HG03354 (cell line): ENCODE measurements around the gene SMCO1.
"Not testable (repeated sequence)": the region's sequence is repeated elsewhere in the genome, so short reads cannot be mapped to it uniquely, and the experiment has no call there.

Experiments used
- ATAC-seq: cut with Tn5 transposase; IDR thresholded peaks from one replicate; pipeline ENCODE4 v1.9.1; 2021; ENCODE audit warnings: mild to moderate bottlenecking; ENCODE audit not compliant: unreplicated experiment, poor library complexity, severe bottlenecking

Gene SMCO1

DNA sequence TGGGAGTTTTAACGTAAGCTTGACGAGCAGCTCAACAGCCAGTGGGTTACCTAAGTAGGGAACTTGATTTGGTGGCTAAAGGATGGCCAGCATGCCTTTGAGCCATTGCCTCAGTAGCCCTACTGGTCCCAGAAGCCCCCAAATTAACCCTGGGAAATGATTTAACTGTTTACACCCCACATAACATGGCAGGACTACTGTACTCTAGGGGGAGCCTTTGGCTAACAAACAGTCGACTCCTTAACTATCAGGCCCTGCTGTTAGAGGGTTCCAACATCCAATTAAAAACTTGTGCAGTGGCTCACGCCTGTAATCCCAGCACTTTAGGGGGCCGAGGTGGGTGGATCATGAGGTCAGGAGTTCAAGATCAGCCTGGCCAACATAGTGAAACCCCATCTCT, 9.4 kb upstream of the SMCO1 start:
- no peak for ATAC-seq

DNA sequence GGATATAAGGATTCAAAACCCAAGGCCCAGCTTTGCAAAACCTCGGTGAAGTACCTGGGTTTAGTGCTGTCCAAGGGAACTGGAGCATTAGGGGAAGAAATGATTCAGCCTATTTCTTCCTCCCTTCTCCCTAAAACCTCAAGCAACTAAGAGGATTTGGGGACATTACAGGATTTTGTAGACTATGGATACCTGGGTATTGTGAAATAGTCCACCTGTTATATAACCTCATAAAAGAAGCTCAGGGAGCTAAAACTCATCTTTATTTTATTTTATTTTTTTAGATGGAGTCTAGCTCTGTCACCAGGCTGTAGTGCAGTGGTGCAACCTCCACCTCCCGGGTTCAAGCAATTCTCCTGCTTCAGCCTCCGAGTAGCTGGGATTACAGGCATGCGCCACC, 8.7 kb upstream of the SMCO1 start:
- no peak for ATAC-seq

DNA sequence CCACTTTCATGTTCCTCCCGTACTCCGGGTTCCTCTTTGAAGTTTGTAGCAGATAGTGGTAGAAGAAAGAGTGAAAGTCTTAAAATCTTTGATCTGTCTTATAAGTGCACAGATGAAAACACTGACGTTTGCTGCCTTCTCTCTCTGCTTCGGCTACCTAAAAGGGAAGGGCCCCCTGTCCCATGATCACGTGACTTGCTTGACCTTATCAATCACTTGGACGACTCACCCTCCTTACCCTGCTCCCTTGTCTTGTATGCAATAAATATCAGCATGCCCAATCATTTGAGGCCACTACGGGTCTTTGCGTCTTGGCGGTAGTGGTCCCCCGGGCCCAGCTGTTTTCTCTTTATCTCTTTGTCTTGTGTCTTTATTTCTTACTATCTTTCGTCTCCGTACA, 6.1 kb upstream of the SMCO1 start:
- ATAC-seq: not testable (repeated sequence)

DNA sequence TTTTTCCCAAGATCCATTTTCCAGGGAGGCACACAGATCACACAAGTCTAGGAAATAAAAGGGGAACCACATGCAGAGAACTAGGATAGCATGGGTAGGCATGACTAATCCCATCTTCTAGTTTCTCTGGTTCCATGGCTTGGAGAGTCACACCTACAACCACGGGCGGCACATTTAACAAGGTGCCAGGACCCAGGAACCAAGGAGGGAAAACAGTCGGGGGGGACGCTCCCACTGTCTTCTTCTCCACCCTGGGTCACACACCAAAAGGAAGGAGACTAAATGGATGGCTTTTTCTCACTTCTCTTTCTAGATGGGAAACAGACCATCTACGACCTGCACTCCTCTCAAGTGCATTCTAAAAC, 4.6 kb upstream of the SMCO1 start:
- no peak for ATAC-seq

DNA sequence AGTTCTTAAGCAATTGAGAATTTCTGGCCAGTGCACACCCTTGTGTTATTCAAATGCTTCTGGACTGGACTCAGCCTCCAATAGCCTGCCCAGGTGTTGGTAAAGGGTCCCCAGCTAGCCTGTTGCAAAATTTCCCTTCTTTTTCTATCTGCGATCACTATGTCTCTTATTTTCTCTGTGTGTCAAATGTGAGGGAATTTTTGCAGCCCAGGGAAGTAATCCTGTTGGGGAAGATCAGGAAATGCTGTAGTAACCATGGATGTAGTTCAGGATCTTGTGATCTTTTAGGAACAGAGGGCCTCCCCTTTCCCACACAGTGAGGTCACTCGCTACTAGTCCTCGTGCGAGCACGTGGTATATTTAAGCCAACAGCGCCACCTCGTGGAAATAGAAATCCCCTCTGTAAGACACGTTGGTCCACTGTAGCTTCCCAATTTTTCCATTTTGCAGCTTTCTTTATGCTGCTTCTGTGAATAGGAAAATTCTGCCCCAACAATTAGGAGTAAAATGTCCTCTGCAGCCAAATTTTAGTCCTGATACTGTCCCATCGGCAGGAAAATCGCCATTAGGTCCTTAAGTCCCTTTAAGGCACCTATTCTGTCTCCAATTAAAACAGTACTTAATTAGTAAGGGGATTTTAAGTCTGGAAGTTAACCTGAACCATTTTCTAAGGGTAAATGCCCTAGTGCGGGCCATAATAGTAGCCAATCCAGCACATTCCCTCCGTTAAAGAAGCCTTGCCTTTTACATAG, 4.0 kb upstream of the SMCO1 start:
- no peak for ATAC-seq

DNA sequence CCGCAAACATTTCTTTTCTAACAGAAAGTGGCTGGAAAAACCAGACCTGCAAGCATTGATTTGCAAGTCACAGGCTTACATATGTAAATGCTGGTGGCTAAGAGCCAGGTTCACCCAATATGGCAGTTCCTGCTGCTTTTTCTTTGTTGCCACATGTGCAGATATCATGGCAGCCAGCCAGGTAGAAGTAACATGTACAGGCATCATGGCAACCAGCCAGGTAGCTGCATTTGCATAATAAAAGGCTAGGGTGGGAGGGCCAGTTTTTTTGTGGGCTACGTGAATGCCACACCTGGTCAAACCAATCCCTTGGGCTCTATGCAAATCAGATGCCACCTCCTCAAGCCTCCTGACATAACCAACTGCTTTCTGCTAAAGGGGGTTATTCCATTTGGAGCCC, 2.8 kb upstream of the SMCO1 start:
- no peak for ATAC-seq

DNA sequence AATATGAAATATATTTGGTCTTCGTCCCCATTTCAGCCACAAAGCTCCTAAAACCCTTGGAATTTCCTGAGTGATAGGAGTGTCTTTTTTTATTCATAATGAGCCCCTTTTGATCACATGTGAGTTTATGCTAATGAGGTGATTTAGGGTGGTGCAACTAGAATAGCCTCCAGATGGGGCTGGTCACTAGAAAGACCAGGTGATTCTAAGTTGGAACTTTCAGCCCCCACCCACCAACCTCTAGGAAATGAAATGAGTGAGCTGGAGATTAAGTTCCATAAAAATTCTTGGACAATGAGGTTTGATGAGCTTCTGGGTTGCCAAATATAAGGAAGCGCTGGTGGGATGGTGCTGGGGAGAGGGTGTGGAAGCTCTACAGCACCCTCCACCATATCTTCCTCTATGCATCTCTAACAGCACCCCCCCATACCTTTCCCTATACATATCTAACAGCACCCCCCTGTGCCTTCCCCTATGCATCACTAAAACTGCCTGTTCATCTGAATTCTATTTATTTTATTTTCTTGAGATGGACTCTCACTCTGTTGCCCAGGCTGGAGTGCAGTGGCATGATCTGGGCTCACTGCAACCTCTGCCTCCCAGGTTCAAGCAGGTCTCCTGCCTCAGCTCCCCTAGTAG, 2.1 kb upstream of the SMCO1 start:
- ATAC-seq: no peak

DNA sequence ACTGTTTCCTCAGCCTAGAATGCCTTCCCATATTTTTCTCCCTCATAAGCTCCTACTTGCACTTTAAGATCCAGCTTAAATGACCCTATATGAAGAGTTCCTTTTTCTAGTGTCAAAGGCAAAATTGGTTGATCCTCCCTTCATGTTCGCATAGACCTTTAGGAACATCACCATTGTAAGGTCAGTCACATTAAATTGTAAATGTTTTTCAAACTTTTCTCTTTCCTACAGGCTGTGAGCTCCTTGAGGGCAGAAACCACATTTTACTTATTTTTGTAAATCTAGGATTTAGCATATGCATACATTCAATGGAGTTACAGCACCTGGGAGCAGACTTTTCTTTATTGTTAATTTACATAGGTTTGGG, 813 bp downstream of the SMCO1 start:
- no peak for ATAC-seq

DNA sequence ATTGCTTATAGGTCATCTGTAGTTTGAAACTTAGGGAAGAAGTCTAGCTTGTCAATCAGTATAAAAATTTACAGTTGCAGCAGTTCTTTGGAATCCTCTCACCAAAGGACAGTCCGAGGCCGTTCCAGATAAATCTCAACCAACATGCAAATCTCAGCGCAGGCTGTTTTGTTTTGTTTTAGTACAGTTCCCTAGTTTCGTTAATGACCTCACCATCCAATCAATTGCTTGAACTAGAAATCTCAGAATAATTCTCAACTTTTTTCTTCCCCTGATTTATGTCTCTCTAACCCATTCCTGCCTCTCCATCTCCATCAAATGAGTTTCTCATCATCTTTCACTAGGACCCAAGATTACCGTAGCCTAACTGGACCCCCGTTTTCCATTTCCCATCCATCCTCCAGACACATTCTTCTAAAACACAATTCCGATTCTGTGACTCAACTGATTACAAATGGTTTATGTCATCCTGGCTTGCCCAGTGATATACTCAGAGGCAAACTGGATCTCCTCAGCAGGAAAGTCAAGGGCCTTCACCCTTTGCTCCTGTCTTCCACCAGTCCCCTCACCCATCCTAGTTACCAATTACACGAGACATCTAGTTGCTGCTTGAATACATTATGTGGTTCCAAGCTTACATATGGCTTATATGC, 1.3 kb downstream of the SMCO1 start:
- ATAC-seq: no peak

DNA sequence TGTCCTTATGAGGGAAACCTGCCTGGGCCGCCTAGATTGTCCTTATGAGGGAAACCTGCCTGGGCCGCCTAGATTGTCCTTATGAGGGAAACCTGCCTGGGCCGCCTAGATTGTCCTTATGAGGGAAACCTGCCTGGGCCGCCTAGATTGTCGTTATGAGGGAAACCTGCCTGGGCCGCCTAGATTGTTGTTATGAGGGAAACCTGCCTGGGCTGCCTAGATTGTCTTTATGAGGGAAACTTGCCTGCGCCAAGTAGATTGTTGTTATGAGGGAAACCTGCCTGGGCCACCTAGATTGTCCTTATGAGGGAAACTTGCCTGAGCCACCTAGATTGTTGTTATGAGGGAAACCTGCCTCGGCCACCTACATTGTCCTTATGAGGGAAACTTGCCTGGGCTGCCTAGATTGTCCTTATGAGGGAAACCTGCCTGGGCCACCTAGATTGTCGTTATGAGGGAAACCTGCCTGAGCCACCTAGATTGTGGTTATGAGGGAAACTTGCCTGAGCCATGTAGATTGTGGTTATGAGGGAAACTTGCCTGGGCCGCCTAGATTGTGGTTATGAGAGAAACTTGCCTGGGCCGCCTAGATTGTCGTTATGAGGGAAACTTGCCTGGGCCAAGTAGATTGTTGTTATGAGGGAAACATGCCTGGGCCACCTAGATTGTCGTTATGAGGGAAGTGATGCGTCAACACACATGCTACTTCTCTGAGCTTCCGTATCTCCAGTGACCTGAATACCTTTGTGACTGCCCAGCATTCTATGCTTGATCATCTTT, 3.3 kb downstream of the SMCO1 start:
- ATAC-seq: not testable (repeated sequence)

DNA sequence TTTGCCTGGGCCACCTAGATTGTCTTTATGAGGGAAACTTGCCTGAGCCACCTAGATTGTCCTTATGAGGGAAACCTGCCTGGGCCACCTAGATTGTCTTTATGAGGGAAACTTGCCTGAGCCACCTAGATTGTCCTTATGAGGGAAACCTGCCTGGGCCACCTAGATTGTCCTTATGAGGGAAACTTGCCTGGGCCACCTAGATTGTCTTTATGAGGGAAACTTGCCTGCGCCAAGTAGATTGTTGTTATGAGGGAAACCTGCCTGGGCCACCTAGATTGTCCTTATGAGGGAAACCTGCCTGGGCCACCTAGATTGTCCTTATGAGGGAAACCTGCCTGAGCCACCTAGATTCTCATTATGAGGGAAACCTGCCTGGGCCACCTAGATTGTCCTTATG, 4.0 kb downstream of the SMCO1 start:
- not testable (repeated sequence) for ATAC-seq

DNA sequence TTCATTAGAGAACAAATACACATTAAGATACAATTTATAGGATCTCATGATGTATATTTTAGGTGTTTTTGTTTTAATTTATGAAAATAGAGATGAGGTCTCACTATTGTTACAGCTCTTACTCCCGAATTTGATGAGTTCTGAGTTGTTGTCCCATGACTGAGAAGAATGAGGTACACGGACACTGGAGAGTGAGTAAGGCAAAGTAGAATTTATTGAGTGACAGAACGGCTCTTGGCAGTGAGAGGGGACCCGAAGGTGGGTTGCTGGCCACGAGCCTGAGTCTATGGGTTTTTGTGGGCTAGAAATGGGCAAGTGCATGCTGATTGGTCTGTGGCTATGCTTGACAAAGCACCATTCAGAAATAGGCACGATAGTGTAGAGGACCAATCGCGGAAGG, 8.5 kb downstream of the SMCO1 start:
- ATAC-seq: no peak

DNA sequence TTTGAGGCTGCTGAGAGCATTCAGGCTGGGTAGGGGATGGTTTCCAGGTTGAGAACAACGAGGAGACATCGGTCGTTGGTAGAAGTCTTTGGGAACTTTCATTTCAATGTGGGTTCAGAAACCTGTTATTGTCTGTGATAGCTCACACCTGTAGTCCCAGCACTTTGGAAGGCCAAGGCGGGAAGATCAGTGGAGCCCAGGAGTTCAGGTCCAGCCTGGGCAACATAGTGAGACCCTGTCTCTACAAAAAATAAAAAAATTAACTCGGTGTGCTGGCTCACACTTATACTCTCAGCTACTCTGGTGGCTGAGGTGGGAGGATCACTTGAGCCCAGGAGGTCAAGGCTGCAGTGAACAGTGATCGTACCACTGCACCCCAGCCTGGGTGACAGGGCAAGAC, 10.6 kb downstream of the SMCO1 start:
- no peak for ATAC-seq

DNA sequence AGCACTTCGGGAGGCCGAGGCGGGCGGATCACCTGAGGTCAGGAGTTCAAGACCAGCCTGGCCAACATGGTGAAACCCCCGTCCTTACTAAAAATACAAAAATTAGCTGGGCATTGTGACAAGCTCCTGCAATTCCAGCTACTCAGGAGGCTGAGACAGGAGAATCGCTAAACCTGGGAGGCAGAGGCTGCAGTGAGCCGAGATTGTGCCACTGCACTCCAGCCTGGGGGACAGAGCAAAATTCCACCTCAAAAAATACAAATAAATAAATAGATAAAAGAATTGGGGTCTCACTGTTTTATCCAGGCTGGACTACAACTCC, 11.1 kb downstream of the SMCO1 start:
- ATAC-seq: not testable (repeated sequence)

DNA sequence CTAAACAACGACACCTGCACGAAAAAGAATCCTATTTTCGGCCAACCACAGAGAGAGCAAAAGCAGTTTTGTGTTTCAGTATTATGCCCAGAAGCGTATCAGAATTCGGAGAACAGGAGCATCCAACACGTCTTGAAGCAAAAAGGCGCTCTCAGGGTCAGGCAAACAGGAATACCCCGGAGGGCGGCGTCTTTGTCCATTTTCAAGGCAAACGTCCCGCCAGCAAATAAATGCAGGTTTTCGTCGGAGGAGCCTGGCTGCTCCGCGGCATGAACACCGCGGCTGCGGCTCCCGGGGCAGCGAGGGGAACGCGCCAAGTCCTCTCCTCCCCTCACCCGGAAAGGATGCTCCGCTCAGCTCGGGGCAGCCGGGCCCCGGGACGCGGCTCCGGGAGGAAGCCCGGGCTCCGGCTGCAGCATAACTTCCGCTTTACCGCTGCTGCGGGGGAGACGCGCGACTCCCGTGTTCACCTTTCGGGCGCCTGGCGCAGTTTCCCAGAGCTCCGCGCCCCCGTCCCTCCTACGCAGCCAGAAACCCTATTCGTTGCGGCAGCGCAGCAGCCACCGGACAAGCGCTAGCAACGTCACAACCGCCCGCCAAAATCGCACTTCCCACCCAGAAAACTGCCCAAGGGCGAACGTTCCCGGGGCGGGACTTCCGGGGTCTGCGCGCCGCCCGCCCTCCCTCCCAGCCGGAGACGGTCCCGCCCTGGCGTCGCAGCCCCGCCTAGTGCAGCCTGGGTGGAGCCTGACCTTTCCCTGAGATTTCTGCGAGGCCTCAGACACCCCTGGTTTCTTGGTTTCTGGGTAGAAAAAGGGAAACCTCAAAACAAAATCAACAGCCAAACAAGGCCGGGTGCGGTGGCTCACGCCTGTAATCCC, 11.7 kb downstream of the SMCO1 start, which contains the start of gene RNF168:
TSS of gene RNF168 (minus strand) at position 573 of the 881 bp plus-strand sequence. CDS start 595 bp downstream, outside the sequence.
- ATAC-seq: peak; percentile 84

DNA sequence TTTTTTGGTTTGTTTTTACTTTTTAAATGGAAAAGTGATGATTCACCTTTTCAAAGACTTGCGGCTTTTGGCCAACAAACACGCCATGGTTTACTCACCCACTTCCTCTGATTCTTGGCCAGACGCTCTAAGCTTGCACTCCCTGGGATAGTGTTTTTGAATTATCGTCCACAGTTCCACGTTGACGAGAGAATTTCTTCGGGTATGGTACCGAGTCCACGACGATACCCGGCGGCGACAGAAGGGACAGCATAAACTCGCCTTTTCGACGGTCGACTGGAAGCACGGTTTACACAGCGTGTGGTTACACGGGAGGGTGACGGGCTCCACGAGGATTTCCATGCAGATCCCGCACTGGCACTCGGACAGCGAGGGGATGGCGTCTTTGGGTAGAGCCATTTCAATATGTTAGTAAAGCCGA, 12.4 kb downstream of the SMCO1 start:
- ATAC-seq: peak; percentile 20

DNA sequence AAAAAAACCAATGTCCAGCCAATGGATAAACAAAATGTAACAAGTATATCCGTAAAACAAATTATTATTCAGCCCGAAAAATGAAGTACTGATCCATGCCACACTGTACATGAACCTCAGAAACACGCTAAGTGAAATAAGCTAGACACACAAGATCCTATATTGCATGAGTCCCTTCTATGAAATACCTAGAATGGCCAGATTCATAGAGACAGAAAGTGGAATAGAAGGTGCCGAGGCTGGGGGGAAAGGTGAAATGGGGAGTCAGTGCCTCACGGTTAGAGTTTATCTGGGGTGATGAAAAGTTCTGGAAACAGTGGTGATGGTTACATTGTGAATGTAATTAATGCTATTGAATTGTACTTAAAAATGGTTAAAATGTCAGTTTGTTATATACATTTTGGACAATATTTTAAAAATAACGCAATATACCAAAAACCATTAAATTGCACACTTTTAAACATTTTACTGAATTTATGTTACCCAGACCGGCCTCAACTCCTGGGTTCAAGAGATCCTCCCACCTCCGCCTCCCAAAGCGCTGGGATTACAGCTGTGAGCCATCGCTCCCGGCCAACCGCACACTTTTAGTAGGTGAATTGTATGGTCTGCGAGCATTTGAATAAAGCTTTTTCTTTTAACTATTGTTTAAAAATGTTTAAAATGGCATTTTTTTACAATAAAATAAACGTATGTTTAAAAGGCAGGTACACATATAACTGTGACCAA, 13.7 kb downstream of the SMCO1 start:
- no peak for ATAC-seq

DNA sequence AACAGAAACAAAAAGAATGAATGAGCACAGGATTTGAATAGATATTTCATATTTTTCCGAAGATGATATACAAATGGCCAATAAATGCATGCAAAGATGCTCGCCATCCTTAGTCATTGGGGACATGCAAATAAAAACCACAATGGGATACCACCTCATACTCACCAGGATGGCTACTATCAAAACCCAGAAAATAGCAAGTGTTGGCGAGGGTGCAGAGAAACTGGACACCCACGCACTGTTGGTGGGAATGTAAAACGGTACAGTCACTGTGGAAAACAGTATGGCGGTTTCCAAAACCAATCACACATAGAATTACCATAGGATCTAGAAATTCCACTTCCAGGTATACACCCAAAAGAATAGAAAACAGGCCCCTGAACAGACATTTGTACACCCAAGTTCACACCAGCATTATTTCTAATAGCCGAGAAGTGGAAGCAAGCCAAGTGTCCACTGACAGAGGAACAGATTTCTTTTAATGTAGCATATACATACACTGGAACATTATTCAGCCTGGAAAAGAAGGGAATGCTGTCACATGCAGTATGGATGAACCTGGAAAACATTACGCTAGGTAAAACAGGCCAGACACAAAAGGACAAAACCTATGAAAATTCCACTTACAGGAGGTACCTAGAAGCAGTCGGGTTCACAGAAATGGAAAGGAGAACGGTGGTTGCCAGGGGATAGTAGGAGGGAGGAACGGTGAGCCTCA, 15.2 kb downstream of the SMCO1 start:
- ATAC-seq: no peak
